Lung (tissue), 12 donors: ENCODE results near the gene ABCC5. TPM values are rescaled to one million over a fixed set of nuclear protein-coding genes. Genes with fewer than 3 reads are reported as not detected.
"Not testable (repeated sequence)": the region's sequence is repeated elsewhere in the genome, so short reads cannot be mapped to it uniquely, and the experiment has no call there.

Source experiments
- ATAC-seq: fragments of 200-7000 bp; cut with Tn5 transposase; one replicate; pipeline ENCODE4 v1.9.1; 2020; ENCODE audit warnings: moderate number of reproducible peaks; ENCODE audit not compliant: insufficient read depth, low FRiP score
- DNase-seq, 3 donors: peaks; one replicate each; pipeline ENCODE4 v3.0.0-alpha.2; 2013 to 2017
- H3K27ac ChIP-seq, 2 donors: one replicate each; pipeline ENCODE4 v1.5.1; 2013; ENCODE audit warnings: mild to moderate bottlenecking in 2 of 2, moderate library complexity in 2 of 2, control low read depth in 1 of 2, inconsistent platforms in 1 of 2, low read depth in 1 of 2, low read length in 1 of 2
- H3K27me3 ChIP-seq, 3 donors: one replicate each; pipeline ENCODE4 v1.5.1; 2013; ENCODE audit warnings: low read length in 2 of 3; ENCODE audit not compliant: control insufficient read depth in 3 of 3, insufficient read depth in 3 of 3
- H3K36me3 ChIP-seq, 4 donors: one replicate each; pipeline ENCODE4 v1.5.1; 2013; ENCODE audit warnings: low read length in 4 of 4, mild to moderate bottlenecking in 1 of 4, moderate library complexity in 1 of 4; ENCODE audit not compliant: control insufficient read depth in 4 of 4, insufficient read depth in 4 of 4
- H3K4me1 ChIP-seq, 5 donors: one replicate each; pipeline ENCODE4 v1.5.1; 2013; ENCODE audit warnings: low read length in 5 of 5, mild to moderate bottlenecking in 2 of 5, moderate library complexity in 1 of 5; ENCODE audit not compliant: control insufficient read depth in 5 of 5, insufficient read depth in 5 of 5
- H3K4me3 ChIP-seq: one replicate; pipeline ENCODE4 v1.5.1; 2013; ENCODE audit warnings: mild to moderate bottlenecking, control low read depth, moderate library complexity
- H3K9ac ChIP-seq, 2 donors: one replicate each; pipeline ENCODE4 v1.5.1; 2013; ENCODE audit warnings: low read length in 2 of 2, control low read depth in 1 of 2; ENCODE audit not compliant: insufficient read depth in 1 of 2
- H3K9me3 ChIP-seq, 4 donors: one replicate each; pipeline ENCODE4 v1.5.1; 2013; ENCODE audit warnings: low read length in 3 of 4, mild to moderate bottlenecking in 1 of 4, moderate library complexity in 1 of 4; ENCODE audit not compliant: control insufficient read depth in 4 of 4, insufficient read depth in 3 of 4
- WGBS, 2 donors: extraction: QIAGEN DNeasy Blood & Tissue Kit; methylation state at CpG; one replicate each; pipeline ENCODE4 v1.1.7; 2013; 5-methylcytosine and 5-hydroxymethylcytosine counted together
- polyA plus RNA-seq, 2 donors: library from polyadenylated mRNA; stranded (reverse); fragments of 200-250 nt; gene quantifications; one replicate each; pipeline ENCODE4 v1.2.1, GENCODE V29; 2013
- total RNA-seq, 2 donors: library from RNA; depleted of rRNA in 1 of 2; stranded (reverse); fragments of >200 nt in 1 of 2; gene quantifications; one replicate each; pipeline ENCODE4 v1.2.1, GENCODE V29; 2014 to 2021
- TF ChIP-seq, protein P1 (sequence below): IDR thresholded peaks from 2 replicates; pipeline ENCODE4 v1.5.1; 2012; ENCODE audit warnings: mild to moderate bottlenecking; ENCODE audit errors: control extremely low read depth, extremely low read depth
- donor health status: control.
- donor health status: control.
- donor health status: Bipolar disorder and iron deficiency.
- donor health status: healthy.
- donor health status: DM: yes; HTN: yes; CAD: no.

Gene ABCC5
- total and polyA plus RNA-seq, 4 donors, result 12.1 to 78.1 (median 21.0) TPM

DNA sequence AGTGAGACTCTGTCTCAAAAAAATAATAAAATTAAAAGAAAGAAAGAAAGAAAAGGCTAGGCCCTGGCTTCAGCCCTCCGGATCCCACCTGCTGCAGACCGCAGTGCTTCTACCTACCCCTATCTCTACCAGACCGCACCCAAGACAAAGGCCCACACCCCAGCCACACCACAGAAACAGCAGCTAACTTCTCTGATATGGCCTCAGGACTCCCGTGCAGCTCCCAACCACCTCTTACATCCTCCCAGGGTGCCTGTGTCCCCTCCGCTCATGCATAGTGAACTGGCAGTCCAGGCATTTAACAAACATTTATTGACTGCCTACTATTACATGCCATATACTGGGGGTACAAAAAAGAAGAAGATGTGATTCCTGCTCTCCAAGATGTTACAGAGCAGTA lies 28.3 kb upstream of the ABCC5 start:
- DNase-seq (no peak), ATAC-seq (no peak)
- Histone ChIP-seq H3K4me1 (no peaks in the 10 kb centered on the region), H3K9me3 (no peaks in the 10 kb centered on the region), H3K27ac (no peak overlapping the region), H3K27me3 (no peaks in the 10 kb centered on the region), H3K9ac (no peak overlapping the region), H3K4me3 (no peak overlapping the region), H3K36me3 (no peaks in the 10 kb centered on the region)
- TF ChIP-seq, protein P1, sequence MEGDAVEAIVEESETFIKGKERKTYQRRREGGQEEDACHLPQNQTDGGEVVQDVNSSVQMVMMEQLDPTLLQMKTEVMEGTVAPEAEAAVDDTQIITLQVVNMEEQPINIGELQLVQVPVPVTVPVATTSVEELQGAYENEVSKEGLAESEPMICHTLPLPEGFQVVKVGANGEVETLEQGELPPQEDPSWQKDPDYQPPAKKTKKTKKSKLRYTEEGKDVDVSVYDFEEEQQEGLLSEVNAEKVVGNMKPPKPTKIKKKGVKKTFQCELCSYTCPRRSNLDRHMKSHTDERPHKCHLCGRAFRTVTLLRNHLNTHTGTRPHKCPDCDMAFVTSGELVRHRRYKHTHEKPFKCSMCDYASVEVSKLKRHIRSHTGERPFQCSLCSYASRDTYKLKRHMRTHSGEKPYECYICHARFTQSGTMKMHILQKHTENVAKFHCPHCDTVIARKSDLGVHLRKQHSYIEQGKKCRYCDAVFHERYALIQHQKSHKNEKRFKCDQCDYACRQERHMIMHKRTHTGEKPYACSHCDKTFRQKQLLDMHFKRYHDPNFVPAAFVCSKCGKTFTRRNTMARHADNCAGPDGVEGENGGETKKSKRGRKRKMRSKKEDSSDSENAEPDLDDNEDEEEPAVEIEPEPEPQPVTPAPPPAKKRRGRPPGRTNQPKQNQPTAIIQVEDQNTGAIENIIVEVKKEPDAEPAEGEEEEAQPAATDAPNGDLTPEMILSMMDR, result no peak
- WGBS, 2 donors, result 94 to 96% methylated on average over 5 of the region's 5 CpGs

DNA sequence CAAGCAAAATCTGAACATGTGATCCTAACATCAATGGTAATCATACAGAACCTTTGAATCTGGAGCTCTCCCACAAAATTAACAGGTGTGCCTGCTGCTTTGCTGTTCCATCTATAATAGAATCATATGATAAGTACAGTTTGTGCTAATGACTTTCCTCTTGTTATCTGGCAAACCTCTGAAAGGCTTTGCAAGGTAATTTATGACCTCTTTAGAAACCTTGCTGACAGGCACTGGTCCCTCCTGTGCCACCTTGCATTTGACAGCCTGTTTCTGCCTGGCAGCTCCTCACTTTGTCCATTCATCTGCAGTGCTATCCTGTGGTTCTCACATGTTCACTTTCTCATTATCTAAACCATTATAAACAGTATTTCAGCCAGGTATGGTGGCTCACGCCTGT lies 24.9 kb upstream of the ABCC5 start:
- Histone ChIP-seq H3K9me3 (no peaks in the 10 kb centered on the region), H3K9ac (no peak overlapping the region), H3K4me1 (no peaks in the 10 kb centered on the region), H3K27ac (no peak overlapping the region), H3K36me3 (no peaks in the 10 kb centered on the region), H3K4me3 (no peak overlapping the region), H3K27me3 (no peaks in the 10 kb centered on the region)
- no peak for DNase-seq
- no peak for ATAC-seq
- 91 to 97% methylated on average over 1 of the region's 1 CpG for WGBS, 2 donors
- TF ChIP-seq, protein P1, result no peak

DNA sequence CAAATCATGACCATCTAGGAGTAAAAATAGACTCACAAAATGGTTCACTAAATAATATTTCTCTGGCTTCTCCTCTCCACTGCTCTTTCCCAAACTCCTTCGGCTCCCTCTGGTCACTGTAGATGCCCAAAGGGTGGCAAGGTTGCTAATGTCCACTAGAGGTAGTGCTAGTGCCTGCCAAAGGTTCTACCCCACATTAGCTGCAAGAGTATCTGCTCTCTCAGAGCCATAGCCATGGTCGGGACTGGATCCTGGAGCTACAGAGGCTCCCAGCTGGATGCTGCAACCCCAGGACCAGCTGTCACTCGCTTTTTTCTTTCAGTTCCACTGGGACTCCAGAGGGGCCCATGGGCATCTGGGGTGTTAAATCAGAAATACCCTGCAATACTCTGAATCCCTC lies 22.3 kb upstream of the ABCC5 start:
- Histone ChIP-seq H3K9me3 (no peaks in the 10 kb centered on the region), H3K9ac (no peak overlapping the region), H3K36me3 (no peaks in the 10 kb centered on the region), H3K27me3 (no peaks in the 10 kb centered on the region), H3K27ac (no peak overlapping the region), H3K4me1 (no peaks in the 10 kb centered on the region), H3K4me3 (no peak overlapping the region)
- TF ChIP-seq, protein P1, result no peak
- no peak for DNase-seq
- WGBS, 2 donors, result 53 to 78% methylated on average over 3 of the region's 3 CpGs
- no peak for ATAC-seq

DNA sequence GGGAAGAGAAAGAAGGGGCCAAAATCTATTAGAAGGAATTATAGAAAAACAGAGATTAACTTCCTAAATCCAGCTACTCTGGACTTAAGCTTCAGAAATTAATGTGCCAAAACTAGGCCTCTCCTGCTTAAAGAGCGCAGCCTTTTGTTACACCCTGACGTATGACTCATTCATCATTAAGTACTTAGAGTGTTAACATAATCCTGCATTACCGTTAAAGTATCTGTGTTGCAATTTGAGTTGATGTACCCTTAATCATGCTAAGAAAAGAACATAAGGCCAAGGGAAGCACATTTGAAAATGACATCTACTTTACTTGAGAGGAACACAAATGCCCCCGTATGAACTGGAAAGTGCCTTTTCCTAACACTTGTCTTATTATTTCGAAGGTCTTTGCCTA lies 21.7 kb upstream of the ABCC5 start:
- H3K9ac ChIP-seq, result no peak overlapping the region
- ATAC-seq, result peak; percentile 77
- no peaks in the 10 kb centered on the region for H3K27me3 ChIP-seq
- H3K27ac ChIP-seq, result no peak overlapping the region
- H3K9me3 ChIP-seq, result no peaks in the 10 kb centered on the region
- 54 to 77% methylated on average over 5 of the region's 5 CpGs for WGBS, 2 donors
- TF ChIP-seq, protein P1, result no peak
- H3K4me3 ChIP-seq, result no peak overlapping the region
- H3K4me1 ChIP-seq, result no peaks in the 10 kb centered on the region
- no peaks in the 10 kb centered on the region for H3K36me3 ChIP-seq
- no peak for DNase-seq

DNA sequence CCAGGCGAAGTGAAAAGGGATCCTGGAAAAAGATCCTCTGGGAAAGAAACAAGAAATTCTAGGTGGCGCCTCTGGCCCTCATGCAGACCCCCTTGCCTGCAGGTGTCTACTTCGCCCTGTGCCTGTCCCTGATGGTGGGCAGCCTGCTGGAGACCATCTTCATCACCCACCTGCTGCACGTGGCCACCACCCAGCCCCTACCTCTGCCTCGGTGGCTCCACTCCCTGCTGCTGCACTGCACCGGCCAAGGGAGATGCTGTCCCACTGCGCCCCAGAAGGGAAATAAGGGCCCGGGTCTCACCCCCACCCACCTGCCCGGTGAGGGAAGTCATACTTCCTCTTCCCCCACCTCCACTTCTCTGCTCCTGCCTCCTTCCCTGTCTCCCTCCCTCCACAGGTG lies 20.6 kb upstream of the ABCC5 start:
- WGBS, 2 donors, result 69 to 82% methylated on average over 9 of the region's 9 CpGs
- not testable (repeated sequence) for H3K9me3 ChIP-seq, H3K36me3 ChIP-seq, DNase-seq, H3K27ac ChIP-seq, ATAC-seq, H3K4me3 ChIP-seq, H3K27me3 ChIP-seq, H3K9ac ChIP-seq, H3K4me1 ChIP-seq
